Fibroblast of skin of right biceps (primary cell): Measurements from ENCODE around the gene MYBPC2.

Experiments
- DNase-seq: peaks from one replicate; pipeline ENCODE4 v3.0.0-alpha.2; 2013

The MYBPC2 gene

DNA sequence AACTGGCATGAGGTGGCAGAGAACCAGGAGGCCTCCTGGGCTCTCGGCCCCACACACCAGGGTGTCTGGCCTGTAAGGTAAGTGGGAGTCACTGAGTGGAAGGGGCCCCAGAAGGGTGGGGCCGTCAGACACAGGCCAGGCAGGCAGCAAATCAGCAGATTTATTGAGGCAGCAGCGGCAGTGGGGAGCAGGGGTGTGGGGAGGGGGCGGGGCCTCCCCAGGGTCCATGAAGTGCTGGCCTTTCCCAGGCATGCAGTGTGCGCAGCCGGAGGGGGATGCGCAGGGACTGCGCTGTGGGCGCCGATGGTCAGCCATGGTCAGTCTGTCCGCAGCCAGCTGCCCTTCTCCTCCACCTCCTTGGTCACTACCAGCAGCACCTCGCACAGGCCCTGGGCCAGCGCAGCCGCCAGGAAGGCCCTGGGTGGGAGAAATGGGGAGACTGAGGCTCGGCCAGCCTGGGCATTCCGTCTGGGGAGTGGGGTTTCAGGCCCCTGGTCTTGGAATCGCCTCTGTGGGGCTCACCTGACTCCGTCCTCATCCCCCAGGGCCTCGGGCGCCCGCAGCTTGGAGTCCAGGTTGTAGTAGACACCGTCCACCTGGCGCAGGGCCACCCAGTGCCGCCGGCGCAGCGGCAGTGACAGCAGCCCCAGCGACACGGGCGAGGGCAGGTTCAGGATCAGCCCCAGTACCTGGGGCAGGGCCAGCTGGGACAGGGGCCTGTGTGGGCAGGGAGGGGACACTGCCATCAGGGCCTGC lies 73.3 kb downstream of the MYBPC2 start:
- no peak for DNase-seq

DNA sequence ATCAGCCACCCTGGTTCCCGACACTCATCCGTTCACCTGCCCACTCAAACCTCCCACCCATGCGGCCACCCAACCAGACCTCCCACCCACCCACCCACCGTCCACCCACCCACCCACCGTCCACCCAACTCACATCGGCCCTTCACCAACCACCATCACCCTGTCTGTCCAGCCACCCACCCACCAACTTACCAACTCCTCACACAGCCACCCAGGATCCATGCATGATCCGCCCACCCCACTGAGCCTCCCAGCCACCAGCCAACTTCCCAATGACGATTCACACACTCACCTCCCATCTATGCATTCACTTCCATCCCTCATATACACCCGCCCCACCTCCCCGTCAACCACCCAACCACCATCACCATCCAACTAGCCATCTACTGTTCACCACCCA lies 74.0 kb downstream of the MYBPC2 start:
- DNase-seq = no peak

DNA sequence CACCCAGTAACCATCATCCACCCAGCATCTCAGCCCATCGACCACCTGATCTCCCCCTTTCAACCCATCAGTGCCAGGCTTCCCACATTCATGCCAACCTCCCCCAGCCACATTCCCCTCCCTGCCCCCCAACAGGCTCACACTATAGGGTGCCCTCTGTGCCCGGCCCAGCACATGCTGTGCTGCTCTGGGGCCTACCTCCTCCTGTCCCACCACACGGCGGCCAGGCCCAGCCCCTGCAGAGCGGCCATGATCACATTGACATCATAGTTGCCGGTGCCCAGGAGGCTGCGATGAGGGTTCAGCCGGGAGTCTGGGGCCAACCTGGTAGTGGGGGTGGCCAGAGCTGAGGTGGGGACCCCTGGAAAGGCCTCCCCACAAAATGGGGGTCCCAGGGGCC lies 74.7 kb downstream of the MYBPC2 start:
- no peak for DNase-seq

DNA sequence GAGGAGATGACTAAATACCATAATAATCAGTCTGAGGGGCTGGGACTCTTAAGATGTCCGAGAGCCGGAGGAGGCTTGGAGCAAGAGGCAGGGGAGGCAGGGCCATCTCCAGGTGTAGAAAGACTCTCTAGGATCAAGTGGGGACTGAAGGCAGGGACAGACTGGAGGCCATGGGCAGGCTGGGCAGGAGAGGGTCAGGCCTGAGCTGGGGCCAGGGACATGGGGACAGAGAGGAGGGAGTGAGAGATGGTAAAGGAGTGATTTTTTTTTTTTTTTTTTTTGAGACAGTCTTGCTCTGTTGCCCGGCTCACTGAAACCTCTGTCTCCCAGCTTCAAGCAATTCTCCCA lies 76.1 kb downstream of the MYBPC2 start:
- DNase-seq = no peak

DNA sequence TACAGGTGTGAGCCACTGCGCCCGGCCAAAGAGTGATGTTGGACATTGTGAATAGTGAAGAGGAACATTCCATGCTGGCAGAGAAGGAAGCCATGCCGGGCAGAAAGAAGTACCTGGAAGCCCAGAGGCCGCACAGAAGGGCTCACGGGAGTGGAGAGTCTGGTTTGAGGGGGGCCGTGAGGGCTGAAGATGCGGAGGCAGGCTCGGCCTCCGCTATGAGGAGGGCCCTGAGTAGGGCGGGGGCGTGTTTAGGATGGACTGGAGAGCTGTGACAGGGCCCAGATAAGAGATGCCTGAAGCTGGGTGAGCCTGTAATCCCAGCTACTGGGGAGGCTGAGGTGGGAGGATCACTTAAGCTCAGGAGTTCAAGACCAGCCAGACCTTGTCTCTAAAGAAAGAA lies 76.7 kb downstream of the MYBPC2 start:
- no peak for DNase-seq

DNA sequence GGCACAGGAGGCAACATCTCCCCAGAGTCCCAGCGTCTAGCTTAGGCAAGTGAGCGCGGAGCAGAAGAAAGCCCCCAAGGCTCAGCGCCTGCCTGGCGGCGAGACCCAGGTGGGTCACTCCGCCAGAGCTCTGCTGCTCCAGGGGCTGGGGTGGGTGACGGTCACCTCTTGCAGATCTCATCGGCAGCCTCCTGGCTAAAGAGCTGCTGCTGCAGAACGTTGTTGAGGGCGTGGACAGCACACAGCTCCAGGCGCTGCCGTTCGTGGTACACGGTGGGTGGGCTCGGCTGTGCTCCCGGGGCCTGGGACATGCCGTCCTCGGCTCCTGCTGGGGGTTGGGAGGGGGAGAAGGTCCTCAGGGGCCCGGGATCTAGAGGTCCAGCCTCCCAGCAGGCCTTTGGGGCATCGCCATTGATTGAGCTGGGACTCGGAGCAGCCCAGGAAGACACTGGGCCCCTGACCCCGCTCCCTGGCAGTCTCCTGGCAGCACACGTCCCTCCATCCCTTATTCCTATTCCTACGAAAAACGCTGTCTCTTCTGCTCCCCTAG lies 77.5 kb downstream of the MYBPC2 start:
- no peak for DNase-seq

DNA sequence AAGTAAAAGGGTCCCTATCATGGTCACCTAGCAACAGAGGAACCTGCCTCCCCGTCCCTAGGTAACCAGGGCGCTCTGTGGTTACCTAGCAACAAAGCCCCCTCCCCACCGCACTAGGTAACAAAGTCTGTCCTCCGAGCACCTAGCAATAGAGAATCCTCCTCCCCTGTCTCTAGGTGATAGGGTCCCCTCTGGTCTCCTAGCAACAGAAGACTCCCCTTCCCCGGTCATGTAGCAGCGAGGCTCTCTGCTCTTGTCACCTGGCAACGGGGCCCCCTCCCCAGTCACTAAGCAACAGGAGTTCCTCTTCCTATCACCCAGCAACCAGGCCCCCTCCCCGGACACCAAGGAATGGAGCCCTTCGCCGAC lies 78.0 kb downstream of the MYBPC2 start:
- DNase-seq = no peak

DNA sequence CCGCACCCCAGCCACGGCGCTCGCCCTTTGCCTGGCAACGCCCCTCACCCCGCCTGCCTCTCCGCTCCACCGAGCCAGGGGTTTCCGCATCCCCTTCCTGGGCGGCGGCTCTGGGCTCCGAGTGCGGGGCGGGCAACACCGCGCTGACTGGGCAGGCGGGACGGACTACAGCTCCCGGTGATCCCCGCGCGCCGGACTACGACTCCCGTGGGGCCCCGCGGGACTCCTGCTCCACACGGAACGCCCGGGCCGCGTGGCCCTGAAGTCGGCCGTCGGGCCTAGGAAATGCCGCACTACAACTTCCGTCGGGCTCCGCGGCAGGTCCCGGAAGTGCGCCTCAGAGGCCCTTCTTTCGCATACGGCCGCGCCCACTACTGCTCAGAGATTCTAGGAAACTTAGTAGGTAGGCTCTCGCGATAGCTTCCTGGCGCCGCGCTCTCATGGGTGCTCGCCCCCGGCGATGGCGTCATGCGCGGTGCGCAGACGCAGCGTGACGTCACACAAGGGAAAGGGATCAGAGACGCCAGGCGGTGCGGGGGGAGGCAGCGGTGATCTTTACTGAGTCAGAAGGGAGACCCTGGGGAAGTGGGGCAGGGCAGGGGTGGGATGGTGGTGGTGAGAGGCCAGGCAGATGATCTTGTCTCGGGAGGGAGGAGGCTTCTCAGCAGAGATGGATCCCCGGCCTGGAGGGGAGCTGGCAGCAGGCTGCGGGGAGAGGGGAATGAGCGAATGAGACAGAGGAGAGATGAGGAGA lies 78.6 kb downstream of the MYBPC2 start, which contains the start of gene JOSD2:
JOSD2 (minus strand) TSS at position 123 of the 754 bp plus-strand sequence. CDS start 760 bp downstream, outside the sequence.
- DNase-seq = peak; percentile 100

DNA sequence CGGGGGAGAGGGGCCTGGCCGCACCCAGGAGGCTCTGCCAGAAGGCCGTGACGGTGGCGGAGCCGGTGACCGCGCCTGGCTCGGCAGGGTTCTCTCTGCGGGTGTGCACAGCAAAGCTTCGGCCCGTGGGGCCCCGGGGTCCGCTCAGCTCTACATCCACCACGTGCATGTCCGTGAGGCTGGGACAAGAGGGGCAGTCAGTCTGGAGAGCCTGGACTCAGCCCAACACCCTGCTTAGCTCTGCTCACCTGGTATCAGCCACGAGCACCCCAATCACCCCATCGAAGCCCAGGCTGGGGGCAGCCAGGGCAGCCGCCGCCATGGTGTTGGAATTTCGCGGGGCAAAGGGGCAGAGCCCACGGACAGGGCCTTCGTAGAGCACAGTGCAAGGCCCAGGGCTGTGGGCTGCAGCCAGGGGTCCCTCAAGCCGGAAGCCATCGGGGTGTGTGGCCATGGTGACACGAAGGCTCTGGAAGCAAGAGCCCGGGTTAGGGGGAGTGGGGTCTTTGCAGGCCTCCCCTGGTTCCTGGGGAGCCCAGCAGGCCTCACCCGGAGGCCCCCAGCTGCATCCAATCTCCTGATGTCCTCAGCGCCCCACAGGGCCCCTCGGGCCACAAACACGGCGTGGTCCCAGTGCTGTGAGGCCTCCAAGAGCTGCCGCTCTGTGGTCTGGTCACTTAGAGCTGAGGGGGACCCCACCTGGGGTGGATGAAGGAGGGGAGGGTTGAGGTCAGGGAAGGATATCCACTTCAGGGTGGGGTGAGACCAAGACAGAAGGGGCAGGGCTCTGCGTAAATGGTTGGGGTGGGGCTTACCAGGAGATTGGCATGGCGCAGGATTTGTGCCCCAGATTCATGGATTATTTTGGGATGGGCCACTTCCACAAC lies 79.7 kb downstream of the MYBPC2 start:
- no peak for DNase-seq

DNA sequence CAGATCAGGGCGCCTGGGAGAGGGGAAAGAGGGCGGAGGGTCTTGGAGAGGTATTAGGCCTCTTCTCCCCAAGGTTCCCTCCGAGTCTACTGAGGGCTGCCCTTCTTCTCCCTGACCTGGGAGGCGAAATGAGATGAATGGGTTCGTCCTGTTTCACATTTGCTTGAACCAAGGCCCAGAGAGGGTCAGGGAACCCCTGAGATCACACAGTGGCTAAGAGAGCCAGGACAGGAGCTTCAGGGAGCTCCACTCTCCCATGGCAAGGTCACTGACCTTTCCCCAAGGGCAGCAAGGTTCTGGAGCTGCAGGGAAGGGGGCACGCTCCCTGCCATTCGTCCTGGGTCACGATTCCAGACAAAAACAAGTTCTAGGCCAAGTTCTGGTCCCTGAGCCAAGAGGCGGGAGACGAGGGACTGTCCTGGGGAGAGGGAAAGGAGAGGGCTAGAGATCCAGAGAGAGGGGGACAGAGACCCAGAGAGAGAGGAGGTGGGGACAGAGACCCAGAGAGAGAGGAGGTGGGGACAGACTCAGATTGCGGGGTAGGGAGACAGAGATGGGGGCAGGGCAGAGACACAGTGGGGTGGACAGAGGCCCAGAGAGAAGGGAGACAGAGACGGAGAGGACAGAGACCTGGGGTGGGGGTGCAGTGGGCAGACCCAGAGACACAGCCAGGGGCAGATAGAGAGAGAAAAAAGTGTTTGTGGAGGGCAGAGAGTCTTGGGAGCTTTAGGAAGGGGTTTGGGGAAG lies 80.5 kb downstream of the MYBPC2 start:
- no peak for DNase-seq

DNA sequence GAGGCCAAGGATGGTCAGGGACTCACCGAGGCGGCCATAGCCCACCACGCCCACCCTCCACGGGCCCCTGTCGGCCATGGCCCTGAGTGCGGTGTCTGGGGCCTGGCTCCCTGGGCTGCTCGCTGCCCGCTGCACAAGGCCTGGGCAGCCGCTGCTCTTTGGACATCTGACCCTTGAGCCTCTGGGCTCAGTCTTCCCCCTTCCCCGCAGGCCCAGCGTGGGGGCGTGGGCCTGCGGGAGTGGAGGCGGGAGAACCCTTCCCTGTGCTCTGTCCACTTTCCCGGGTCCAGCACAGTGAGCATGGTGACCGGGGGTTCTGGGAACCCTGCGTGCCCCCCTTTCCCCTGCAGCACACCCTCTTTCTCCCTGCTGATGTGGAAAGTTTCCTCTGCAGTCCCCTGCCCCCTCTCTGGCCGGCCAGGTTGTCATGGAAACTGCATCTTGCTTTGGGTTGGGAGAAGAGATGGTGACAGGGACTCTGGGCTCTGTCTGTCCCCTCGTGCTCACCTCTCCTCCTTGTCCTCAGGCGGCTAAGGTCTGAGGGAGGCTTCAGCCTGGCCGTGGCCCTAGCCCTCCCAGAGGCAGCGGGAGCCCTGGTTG lies 81.2 kb downstream of the MYBPC2 start, which contains the start of gene ASPDH:
ASPDH (minus strand) TSS at position 168 of the 600 bp plus-strand sequence; CDS start at position 78, 90 bp downstream.
- DNase-seq = no peak

DNA sequence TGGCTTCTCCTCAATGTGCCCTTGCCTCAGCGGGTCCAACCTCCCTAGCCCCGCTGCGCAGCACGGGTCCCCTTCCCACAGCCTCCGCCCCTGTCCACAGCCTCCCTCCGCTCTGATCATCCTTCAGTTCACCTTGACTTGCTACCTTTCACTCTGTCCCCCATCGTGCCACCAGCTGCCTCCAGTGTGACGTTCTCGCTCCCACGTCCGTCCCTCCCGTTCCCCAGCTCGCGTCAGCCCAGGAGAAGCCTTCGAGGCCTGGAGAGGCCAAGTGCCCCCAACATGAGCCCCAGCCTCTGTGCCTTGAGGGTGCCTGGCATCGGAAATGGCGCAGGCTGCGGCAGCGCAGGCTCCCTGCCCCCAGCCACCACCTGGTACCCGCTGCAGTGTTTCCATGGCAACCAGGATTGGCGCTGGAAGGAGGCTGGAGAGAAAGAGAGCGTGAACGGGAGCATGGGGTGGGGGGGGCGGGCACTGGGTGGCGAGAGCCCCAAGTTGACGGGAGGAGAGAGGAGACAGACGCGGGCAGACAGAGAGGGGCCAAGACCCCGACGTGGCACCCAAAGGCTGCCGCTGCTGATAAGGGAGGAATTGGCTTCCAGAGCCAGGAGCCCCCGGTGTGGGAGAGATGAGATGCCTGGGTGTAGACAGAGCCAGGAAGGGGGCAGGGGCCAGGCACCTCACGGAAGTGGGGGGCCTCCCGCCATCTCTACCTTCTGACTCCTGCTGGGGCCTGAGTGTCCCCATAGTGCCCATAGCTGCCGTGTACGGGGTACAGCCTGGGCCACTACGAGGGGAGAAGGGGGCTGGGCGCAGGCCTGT lies 81.9 kb downstream of the MYBPC2 start:
- DNase-seq = no peak

DNA sequence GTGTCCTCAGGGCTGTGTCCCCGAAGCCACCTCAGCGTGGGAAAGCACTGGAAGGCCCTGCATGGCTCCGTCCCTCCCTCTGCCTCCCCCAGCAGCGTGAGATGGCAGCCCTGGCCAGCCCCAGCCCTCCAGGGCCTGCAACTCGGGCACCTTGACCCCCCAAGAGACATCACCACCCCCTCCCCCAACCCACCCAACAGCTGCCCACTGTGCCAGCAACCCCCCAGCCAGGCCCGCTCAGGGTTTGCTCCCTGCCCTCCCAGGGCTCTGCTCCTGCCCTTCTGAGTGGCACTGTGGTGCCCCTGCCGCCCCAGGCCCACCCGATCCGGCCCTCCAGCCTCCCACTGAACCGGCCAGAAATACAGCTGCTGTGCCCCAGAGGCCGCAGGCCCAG lies 82.5 kb downstream of the MYBPC2 start:
- no peak for DNase-seq
